Endothelial cell of umbilical vein (primary cell): Measurements from ENCODE around the gene KMT5C. TPM values are rescaled to one million over a fixed set of nuclear protein-coding genes. Genes with fewer than 3 reads are reported as not detected.

Experiments
- BruUV-seq: library from RNA; stranded (reverse); fragments of 400-500 nt; replicated peaks from 2 replicates; lab custom pipeline; 2021; lab: Mats Ljungman, UMichigan
- CTCF ChIA-PET: fragments of 300-600, 350-600 bp; sonication (Branson Sonifier 250); formaldehyde crosslinking; loops from one replicate; lab custom pipeline; 2021; ENCODE audit warnings: antibody characterized with exemption, inconsistent platforms; lab: Charles Lee
- POLR2A ChIA-PET: fragments of 300-600, 350-600 bp; sonication (Branson Sonifier 250); formaldehyde crosslinking; loops from one replicate; lab custom pipeline; 2021; ENCODE audit warnings: antibody characterized with exemption, inconsistent platforms; lab: Charles Lee
- DNase-seq: peaks from one replicate; pipeline ENCODE4 v3.0.0-alpha.2; 2011; ENCODE audit warnings: low read depth, low spot score
- FAIRE-seq: peaks from 2 replicates; lab custom pipeline; 2011; peaks lifted over from hg19 to GRCh38; lab: Jason Lieb, UNC
- H2AFZ ChIP-seq: 2 replicates; pipeline ENCODE4 v1.6.0; 2012; ENCODE audit warnings: low read depth, low read length, control low read depth, inconsistent platforms
- H3K27ac ChIP-seq: 2 replicates; pipeline ENCODE4 v1.5.1; 2011; ENCODE audit warnings: low read depth, mild to moderate bottlenecking, control low read depth, low read length, moderate library complexity; ENCODE audit not compliant: insufficient read depth
- H3K27me3 ChIP-seq, 2 experiments: 2 replicates each; pipeline versions ENCODE4 v1.6.0 to v1.6.1; 2011; ENCODE audit warnings: low read length in 2 of 2, mixed read lengths in 1 of 2; ENCODE audit not compliant: control insufficient read depth in 2 of 2, insufficient read depth in 2 of 2
- H3K36me3 ChIP-seq, 2 experiments: 2 replicates in 1 of 2; 3 replicates in 1 of 2; pipeline ENCODE4 v1.5.1; 2011; ENCODE audit warnings: low read length in 2 of 2, mild to moderate bottlenecking in 1 of 2, moderate library complexity in 1 of 2; ENCODE audit not compliant: control insufficient read depth in 2 of 2, insufficient read depth in 2 of 2; ENCODE audit errors: extremely low read depth in 1 of 2
- H3K4me1 ChIP-seq: 3 replicates; pipeline ENCODE4 v1.5.1; 2011; ENCODE audit warnings: mild to moderate bottlenecking, low read length; ENCODE audit not compliant: control insufficient read depth, insufficient read depth; ENCODE audit errors: extremely low read depth
- H3K4me2 ChIP-seq: 2 replicates; pipeline ENCODE4 v1.6.1; 2011; ENCODE audit warnings: low read length, control low read depth, mixed read lengths; ENCODE audit not compliant: insufficient read depth
- H3K4me3 ChIP-seq, 3 experiments: fragments of 200-600 bp in 1 of 3; sonication (generic), shearing (Covaris generic) in 1 of 3; replicated peaks in 1 of 3; 2 replicates each; pipeline ENCODE4 v1.5.1; 2011 to 2016; ENCODE audit warnings: control low read depth in 3 of 3, low read length in 3 of 3, mild to moderate bottlenecking in 2 of 3, inconsistent platforms in 1 of 3, low read depth in 1 of 3, moderate library complexity in 1 of 3; ENCODE audit not compliant: insufficient read depth in 1 of 3
- H3K79me2 ChIP-seq: 2 replicates; pipeline ENCODE4 v1.6.0; 2012; ENCODE audit warnings: low read length, inconsistent platforms; ENCODE audit not compliant: control insufficient read depth, insufficient read depth
- H3K9ac ChIP-seq: replicated peaks from 2 replicates; pipeline ENCODE3; 2011; ENCODE audit warnings: low read length, control low read depth; ENCODE audit not compliant: insufficient read depth; ENCODE audit errors: extremely low read depth
- H3K9me1 ChIP-seq: replicated peaks from 3 replicates; pipeline ENCODE4 v1.6.0; 2011; ENCODE audit warnings: mild to moderate bottlenecking, low read length; ENCODE audit not compliant: control insufficient read depth, insufficient read depth; ENCODE audit errors: extremely low read depth
- H3K9me3 ChIP-seq: replicated peaks from 2 replicates; pipeline ENCODE4 v1.5.1; 2012; ENCODE audit warnings: low read length, inconsistent platforms; ENCODE audit not compliant: control insufficient read depth, insufficient read depth
- H4K20me1 ChIP-seq: replicated peaks from 2 replicates; pipeline ENCODE3; 2011; ENCODE audit warnings: mild to moderate bottlenecking, low read length; ENCODE audit not compliant: control insufficient read depth, insufficient read depth; ENCODE audit errors: extremely low read depth
- CTCF ChIP-seq, 2 donors: IDR thresholded peaks; 1 replicate in 1 of 2; 2 replicates in 1 of 2; pipeline ENCODE4 v1.5.1; 2011; ENCODE audit warnings: low read length in 2 of 2, mild to moderate bottlenecking in 2 of 2, moderate library complexity in 2 of 2, control low read depth in 1 of 2, inconsistent platforms in 1 of 2, low read depth in 1 of 2; ENCODE audit not compliant: insufficient read depth in 1 of 2; ENCODE audit errors: extremely low read depth in 1 of 2
- EZH2 ChIP-seq: IDR thresholded peaks from 2 replicates; pipeline ENCODE4 v1.6.1; 2012; ENCODE audit warnings: borderline replicate concordance, low read depth, mild to moderate bottlenecking, moderate library complexity, low read length, inconsistent platforms; ENCODE audit not compliant: severe bottlenecking
- FOS ChIP-seq: IDR thresholded peaks from 2 replicates; pipeline ENCODE4 v1.6.1; 2011; ENCODE audit warnings: mild to moderate bottlenecking, low read length, moderate library complexity, borderline replicate concordance; ENCODE audit not compliant: insufficient read depth
- GATA2 ChIP-seq: IDR thresholded peaks from 2 replicates; pipeline ENCODE4 v1.7.0; 2011; ENCODE audit warnings: low read depth, mild to moderate bottlenecking, moderate library complexity, mixed read lengths, low read length; ENCODE audit not compliant: insufficient read length, insufficient read depth
- JUN ChIP-seq: IDR thresholded peaks from 2 replicates; pipeline ENCODE4 v1.6.1; 2011; ENCODE audit warnings: borderline replicate concordance, low read depth; ENCODE audit not compliant: insufficient read length, insufficient read depth
- MAX ChIP-seq: IDR thresholded peaks from 2 replicates; pipeline ENCODE4 v1.6.1; 2011; ENCODE audit not compliant: insufficient read depth, insufficient read length
- MYC ChIP-seq: IDR thresholded peaks from one replicate; pipeline ENCODE4 v1.6.1; 2011; ENCODE audit warnings: mild to moderate bottlenecking, low read depth, low read length
- POLR2A ChIP-seq: IDR thresholded peaks from 2 replicates; pipeline ENCODE4 v1.6.1; 2012; ENCODE audit warnings: low read depth, mild to moderate bottlenecking, control low read depth, low read length
- POLR2AphosphoS5 ChIP-seq: IDR thresholded peaks from 2 replicates; pipeline ENCODE4 v1.6.1; 2012; ENCODE audit warnings: low read depth, mild to moderate bottlenecking, control low read depth, low read length, moderate library complexity; ENCODE audit not compliant: insufficient read depth
- dilution Hi-C: fragments of 300-500 bp; cut with MboI; formaldehyde crosslinking; loops from one replicate; pipeline ENCODE4 v1.15.0; 2019; ENCODE audit warnings: low sequenced_read_pairs; ENCODE audit not compliant: extremely low pct_ligation_motif_present
- intact Hi-C: fragments of 100-400 bp; cut with micrococcal nuclease; formaldehyde crosslinking; loops from one replicate; pipeline ENCODE4 v1.10.0; 2022
- polyA plus RNA-seq, 4 experiments: library from polyadenylated mRNA; depleted of rRNA in 3 of 4; stranded (reverse) in 3 of 4; unstranded in 1 of 4; fragments of >200 nt; gene quantifications; 2 replicates each; pipeline versions ENCODE4 v1.2.1 to v1.2.3, GENCODE V29; 2011 to 2012; ENCODE audit warnings: missing spikeins in 1 of 4
- total RNA-seq: library from RNA; stranded (reverse); gene quantifications from 2 replicates; pipeline ENCODE4 v1.2.3, GENCODE V29; 2021

KMT5C gene
- total and polyA plus RNA-seq, 2 donors (not counting 3 experiments of a cell fraction or from before 2014, with no cell fraction given), result 7.2 to 13.5 TPM

- intact Hi-C loops (loop anchor here (10.0 kb wide), 2 partner anchors 218 to 242 kb away; partner anchors contain the start of genes TNNT1, ZNF524 and ZNF865), dilution Hi-C loops (no loop called here)
- POLR2A ChIA-PET, result interaction anchor here (0.9 to 1.6 kb wide), 4 partner anchors 19 to 106 kb away, joined by 3 to 7 read pairs (median 4); partner anchors contain the start of genes HSPBP1 and UBE2S
- TF ChIP-seq POLR2A (no peak), FOS (no peak), JUN (no peak), POLR2AphosphoS5 (no peak), MYC (no peak), GATA2 (no peak), MAX (no peak), EZH2 (no peak), CTCF (IDR thresholded peaks at IDR 0.05; ENCODE audit: extremely low read depth in 1 of 2, insufficient read depth in 1 of 2, low read depth in 1 of 2, low read length in 2 of 2) (no peak)
- FAIRE-seq, result peak; percentile 33
- Histone ChIP-seq H3K4me1 (peaks cover 31% of the 10 kb centered on the region), H3K9me3 (no peaks in the 10 kb centered on the region), H3K27ac (peak overlapping the region; percentile 61), H3K9ac (peak overlapping the region; percentile 81), H3K36me3 (peaks cover 14 to 30% of the 10 kb centered on the region in 2 experiments), H3K27me3 (no peaks in the 10 kb centered on the region), H3K79me2 (peaks cover 41% of the 10 kb centered on the region), H3K4me3 (peak overlapping the region; percentile 33 to 69 (median 67)), H4K20me1 (peaks cover 4% of the 10 kb centered on the region), H3K9me1 (no peaks in the 10 kb centered on the region), H2AFZ (no peak overlapping the region), H3K4me2 (peak overlapping the region; percentile 96)
- CTCF ChIA-PET, result interaction anchor here (2.9 kb wide), 1 partner anchor 85 kb away, joined by 10 read pairs; no protein-coding TSS in a partner anchor
- DNase-seq, result no peak
- BruUV-seq, result no TSS peak
These were observed 46.9 kb downstream of the KMT5C start for GRCh38 chr19:55386493-55386971.
